ENCODE results near the gene MICAL2. TPM values are rescaled to one million over a fixed set of nuclear protein-coding genes. Genes with fewer than 3 reads are reported as not detected.

Gene MICAL2
- total RNA-seq, 1 experiment from 2014 or later, result 69.9 TPM

- in situ Hi-C loops (cut with HindIII; ENCODE audit: low pct_unique_long_range_greater_than_20kb, low sequenced_read_pairs), result no loop called here
- no peak for DNase-seq (ENCODE audit: low read depth)
Observed at GRCh38 chr11:12090761-12091258, 19.6 kb upstream of the MICAL2 start.

- no peak for DNase-seq (ENCODE audit: low read depth)
- in situ Hi-C loops (cut with HindIII; ENCODE audit: low pct_unique_long_range_greater_than_20kb, low sequenced_read_pairs), result no loop called here
Observed at GRCh38 chr11:12091956-12092558, 18.3 kb upstream of the MICAL2 start.

- in situ Hi-C loops (cut with HindIII; ENCODE audit: low pct_unique_long_range_greater_than_20kb, low sequenced_read_pairs), result no loop called here
- no peak for DNase-seq (ENCODE audit: low read depth)
Observed at GRCh38 chr11:12092714-12093113, 17.7 kb upstream of the MICAL2 start.

- in situ Hi-C loops (cut with HindIII; ENCODE audit: low pct_unique_long_range_greater_than_20kb, low sequenced_read_pairs), result no loop called here
- no peak for DNase-seq (ENCODE audit: low read depth)
Observed at GRCh38 chr11:12094872-12095800, 15.3 kb upstream of the MICAL2 start.

GRCh38 chr11:12097219-12097618 is 13.2 kb upstream of the MICAL2 start:
- in situ Hi-C loops (cut with HindIII; ENCODE audit: low pct_unique_long_range_greater_than_20kb, low sequenced_read_pairs), result no loop called here
- DNase-seq (ENCODE audit: low read depth), result no peak

GRCh38 chr11:12098601-12099000 is 11.8 kb upstream of the MICAL2 start:
- in situ Hi-C loops (cut with HindIII; ENCODE audit: low pct_unique_long_range_greater_than_20kb, low sequenced_read_pairs), result no loop called here

GRCh38 chr11:12099132-12099873 is 11.1 kb upstream of the MICAL2 start:
- in situ Hi-C loops (cut with HindIII; ENCODE audit: low pct_unique_long_range_greater_than_20kb, low sequenced_read_pairs), result no loop called here
- no peak for DNase-seq (ENCODE audit: low read depth)

More at GRCh38 chr11:12098601-12099000, 11.8 kb upstream of the MICAL2 start:
- no peak for DNase-seq (ENCODE audit: low read depth)

- in situ Hi-C loops (cut with HindIII; ENCODE audit: low pct_unique_long_range_greater_than_20kb, low sequenced_read_pairs), result no loop called here
- DNase-seq (ENCODE audit: low read depth), result no peak
Observed at GRCh38 chr11:12100429-12100828, 10.0 kb upstream of the MICAL2 start.

GRCh38 chr11:12100841-12101242 is 9.5 kb upstream of the MICAL2 start:
- in situ Hi-C loops (cut with HindIII; ENCODE audit: low pct_unique_long_range_greater_than_20kb, low sequenced_read_pairs), result no loop called here
- no peak for DNase-seq (ENCODE audit: low read depth)

GRCh38 chr11:12101318-12101717 is 9.1 kb upstream of the MICAL2 start:
- no peak for DNase-seq (ENCODE audit: low read depth)
- in situ Hi-C loops (cut with HindIII; ENCODE audit: low pct_unique_long_range_greater_than_20kb, low sequenced_read_pairs), result no loop called here

GRCh38 chr11:12102588-12103410 is 7.6 kb upstream of the MICAL2 start:
- in situ Hi-C loops (cut with HindIII; ENCODE audit: low pct_unique_long_range_greater_than_20kb, low sequenced_read_pairs), result no loop called here
- no peak for DNase-seq (ENCODE audit: low read depth)

- in situ Hi-C loops (cut with HindIII; ENCODE audit: low pct_unique_long_range_greater_than_20kb, low sequenced_read_pairs), result no loop called here
- DNase-seq (ENCODE audit: low read depth), result no peak
Observed at GRCh38 chr11:12103411-12104225, 6.8 kb upstream of the MICAL2 start.

- no peak for DNase-seq (ENCODE audit: low read depth)
- in situ Hi-C loops (cut with HindIII; ENCODE audit: low pct_unique_long_range_greater_than_20kb, low sequenced_read_pairs), result no loop called here
Observed at GRCh38 chr11:12105471-12105870, 4.9 kb upstream of the MICAL2 start.

- in situ Hi-C loops (cut with HindIII; ENCODE audit: low pct_unique_long_range_greater_than_20kb, low sequenced_read_pairs), result no loop called here
- no peak for DNase-seq (ENCODE audit: low read depth)
Observed at GRCh38 chr11:12106101-12106500, 4.3 kb upstream of the MICAL2 start.

- DNase-seq (ENCODE audit: low read depth), result no peak
- in situ Hi-C loops (cut with HindIII; ENCODE audit: low pct_unique_long_range_greater_than_20kb, low sequenced_read_pairs), result no loop called here
Observed at GRCh38 chr11:12106501-12106900, 3.9 kb upstream of the MICAL2 start.

- in situ Hi-C loops (cut with HindIII; ENCODE audit: low pct_unique_long_range_greater_than_20kb, low sequenced_read_pairs), result no loop called here
- DNase-seq (ENCODE audit: low read depth), result no peak
Observed at GRCh38 chr11:12108875-12109453, 1.4 kb upstream of the MICAL2 start.

- no peak for DNase-seq (ENCODE audit: low read depth)
- in situ Hi-C loops (cut with HindIII; ENCODE audit: low pct_unique_long_range_greater_than_20kb, low sequenced_read_pairs), result no loop called here
Observed at GRCh38 chr11:12109591-12110196, 696 bp upstream of the MICAL2 start.

Measured in Caki2 (cell line).